EL (cell line): ENCODE results near the gene DSCAML1.

Source experiments
- DNase-seq: peaks from one replicate; pipeline ENCODE4 v3.0.0-alpha.2; 2016

DSCAML1 gene

GRCh38 chr11:117604336-117604995, 192.6 kb downstream of the DSCAML1 start:
- DNase-seq, result peak; percentile 37

DNA sequence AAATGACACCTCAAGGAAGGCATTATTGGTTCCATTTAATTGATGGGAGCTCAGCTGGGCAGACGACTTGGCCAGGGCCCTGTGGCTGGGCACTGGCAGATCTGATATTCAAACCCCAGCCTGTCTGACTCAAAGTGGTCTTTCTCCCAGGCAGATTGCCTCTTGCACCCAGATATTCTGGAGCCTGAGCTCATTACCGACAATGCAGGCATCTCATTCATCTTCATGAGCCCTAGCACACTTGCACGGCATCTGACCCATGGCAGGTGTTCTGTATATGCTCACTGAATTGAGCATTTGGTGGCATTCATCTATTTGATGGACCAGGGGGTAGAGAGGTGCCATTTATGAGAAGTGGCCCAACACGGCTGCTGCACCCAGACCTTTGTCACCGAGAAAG, 193.1 kb downstream of the DSCAML1 start:
- no peak for DNase-seq

DNA sequence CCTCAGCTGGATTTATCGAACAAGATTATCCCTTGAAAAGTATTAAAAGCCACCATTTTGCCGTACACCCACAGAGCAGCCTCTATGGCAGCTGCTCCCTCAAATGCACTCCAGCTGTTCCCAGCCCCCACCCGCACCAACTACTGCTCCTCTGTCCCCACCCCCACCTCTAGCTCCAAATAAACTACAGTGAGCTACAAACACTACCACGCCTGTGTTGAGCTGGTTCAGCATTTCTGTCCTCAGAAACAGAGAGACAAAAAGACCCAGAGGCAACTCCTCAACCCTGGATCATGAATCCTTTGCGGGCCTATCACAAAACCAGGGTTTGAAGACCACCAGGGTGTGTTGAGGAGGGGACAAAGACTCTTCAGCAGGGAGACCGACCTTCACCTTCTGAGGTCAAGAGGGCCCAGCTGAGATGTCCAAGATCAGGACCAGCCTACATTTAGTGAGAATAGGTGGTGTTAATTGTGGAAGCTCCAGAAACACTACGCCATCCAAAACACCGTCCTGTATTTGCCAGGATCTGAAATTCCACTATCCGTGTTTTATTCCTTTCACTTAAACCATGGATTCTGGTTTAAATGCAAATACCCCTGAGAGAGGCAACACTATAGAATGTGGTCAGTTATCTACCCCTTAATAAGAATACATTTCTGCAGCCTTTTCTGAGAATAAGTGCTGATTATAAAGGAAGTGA, 195.9 kb downstream of the DSCAML1 start:
- DNase-seq, result no peak

DNA sequence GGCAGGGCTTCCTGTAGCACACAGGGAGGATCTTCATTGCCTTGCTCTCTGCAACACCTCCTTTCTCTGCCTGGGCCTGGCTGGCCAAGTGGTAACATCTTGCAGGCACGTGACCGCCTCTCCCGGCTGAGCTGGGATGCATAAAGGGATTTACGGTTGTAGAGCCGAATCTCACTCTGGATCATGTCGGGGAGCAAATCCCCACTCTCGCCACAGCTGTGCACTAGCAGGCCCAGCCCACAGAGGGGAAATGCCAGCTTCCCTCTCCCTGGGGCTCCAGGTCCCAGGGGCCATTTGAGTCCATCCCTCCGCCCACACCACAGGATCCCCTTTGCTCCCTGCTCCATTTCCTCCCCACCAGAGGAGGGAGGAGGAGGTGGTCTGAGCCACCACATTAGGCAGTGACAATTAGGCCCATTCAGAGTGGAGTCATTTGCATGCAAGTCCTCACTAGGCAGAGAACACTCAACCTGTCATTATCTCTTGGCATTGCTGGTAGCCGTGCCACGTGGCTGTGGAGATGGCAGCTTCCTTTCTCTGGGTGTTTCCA, 196.7 kb downstream of the DSCAML1 start:
- DNase-seq, result no peak

- peak; percentile 21 for DNase-seq
Measured at GRCh38 chr11:117597071-117597470, 199.9 kb downstream of the DSCAML1 start.

DNA sequence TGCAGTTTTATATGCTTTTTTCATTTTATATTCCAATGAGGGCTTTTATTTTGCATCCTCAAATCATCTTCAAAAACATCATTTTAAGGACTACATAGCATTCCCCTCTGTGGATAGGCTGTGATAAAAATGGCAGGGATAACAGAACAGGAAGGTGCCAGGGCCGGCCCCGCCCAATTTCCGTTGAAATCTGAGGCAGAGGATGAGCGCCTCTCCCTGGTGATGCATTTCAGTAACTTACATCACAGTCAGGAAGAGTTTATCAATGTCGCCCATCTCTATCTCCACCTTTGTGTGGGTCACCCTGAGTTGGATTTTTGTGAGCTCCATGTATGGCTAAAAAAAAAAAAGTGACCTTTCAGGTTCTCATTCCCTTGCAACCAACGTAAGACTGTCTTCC, 201.6 kb downstream of the DSCAML1 start:
- DNase-seq, result no peak

DNA sequence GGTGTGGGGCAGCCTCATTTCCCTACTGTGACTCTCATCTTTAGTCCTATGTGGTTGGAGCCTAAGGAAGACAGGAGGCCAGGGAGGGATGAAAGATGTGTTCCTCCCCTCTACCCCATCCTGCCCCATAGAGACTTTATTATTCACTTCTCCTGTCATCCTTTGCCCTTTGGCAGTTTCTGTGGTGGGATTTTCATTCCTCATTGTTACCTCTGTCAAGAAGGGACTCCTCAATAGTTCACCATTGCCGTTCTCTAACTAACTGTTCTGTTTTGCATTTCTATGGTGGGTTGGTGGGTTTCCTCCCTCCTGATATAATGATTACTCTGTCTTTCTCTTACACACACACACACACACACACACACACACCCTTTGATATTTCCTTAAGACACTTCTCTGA, 202.3 kb downstream of the DSCAML1 start:
- no peak for DNase-seq

- no peak for DNase-seq
Measured at GRCh38 chr11:117593065-117593464, 204.0 kb downstream of the DSCAML1 start.

DNA sequence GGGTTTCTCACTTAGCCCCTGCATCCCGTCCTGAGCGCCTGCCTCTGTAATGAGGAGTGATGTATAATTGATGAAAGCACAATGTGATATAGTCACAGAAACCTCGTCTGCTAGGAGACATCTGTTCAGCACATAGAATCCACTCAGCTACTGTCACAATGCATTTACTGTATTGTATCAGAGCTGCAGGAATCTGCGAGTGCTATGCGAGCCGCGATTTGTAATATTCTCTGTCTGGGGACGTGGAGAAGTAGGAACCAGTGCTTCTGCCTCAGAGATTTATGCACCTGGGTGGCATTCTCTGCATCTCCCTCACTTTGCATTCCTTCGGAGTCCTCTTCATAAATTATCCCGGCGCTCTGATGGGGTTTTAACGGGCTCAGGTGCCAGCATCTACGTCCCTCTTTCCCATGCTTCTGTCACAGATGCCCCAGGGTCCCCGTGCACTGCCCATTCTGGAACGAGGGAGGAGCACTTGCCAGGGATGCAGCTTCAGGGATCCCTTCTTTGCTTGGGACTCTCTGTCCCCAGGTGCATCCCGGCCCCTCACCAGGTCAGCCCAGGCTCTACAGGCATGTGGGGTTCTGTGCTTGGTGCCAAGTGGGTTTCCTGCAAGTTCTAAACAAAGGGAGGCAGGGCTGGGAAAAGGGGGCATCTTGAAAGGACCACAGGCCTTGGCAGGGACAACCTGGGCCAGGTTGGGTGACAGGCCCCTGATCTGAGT, 205.5 kb downstream of the DSCAML1 start:
- DNase-seq, result no peak

GRCh38 chr11:117589063-117589462, 208.0 kb downstream of the DSCAML1 start:
- DNase-seq, result no peak

DNA sequence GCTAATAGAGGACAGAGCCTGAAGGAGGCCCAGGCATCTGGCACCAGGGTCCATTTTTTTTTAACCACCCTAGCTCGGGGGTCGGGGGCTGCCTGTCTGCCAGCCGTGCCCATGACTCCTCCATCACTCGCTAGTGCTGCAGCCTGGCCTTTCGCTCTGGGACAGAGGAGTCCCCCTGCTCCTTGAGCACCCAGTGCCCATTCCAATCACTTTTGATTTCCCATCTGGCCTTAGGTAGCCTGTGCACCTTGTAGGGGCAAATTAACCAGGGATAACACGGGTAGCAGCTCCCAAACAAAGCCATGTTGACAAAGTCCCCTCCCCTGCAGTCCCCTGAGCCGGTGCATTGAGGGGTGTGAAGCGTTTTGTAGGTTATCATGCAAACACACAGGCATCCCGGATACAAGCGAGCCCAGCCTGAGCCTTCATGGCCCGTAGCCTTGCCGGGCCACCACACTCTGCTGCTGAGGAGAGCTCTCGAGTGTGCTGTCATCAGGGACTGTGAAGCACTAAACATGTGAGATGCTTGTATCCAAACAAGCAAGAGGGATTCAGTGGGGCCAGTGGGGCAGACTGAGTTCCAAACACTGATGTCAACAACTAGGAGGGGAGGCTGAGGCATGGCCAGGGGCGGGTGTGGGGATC, 208.7 kb downstream of the DSCAML1 start:
- DNase-seq, result no peak

DNA sequence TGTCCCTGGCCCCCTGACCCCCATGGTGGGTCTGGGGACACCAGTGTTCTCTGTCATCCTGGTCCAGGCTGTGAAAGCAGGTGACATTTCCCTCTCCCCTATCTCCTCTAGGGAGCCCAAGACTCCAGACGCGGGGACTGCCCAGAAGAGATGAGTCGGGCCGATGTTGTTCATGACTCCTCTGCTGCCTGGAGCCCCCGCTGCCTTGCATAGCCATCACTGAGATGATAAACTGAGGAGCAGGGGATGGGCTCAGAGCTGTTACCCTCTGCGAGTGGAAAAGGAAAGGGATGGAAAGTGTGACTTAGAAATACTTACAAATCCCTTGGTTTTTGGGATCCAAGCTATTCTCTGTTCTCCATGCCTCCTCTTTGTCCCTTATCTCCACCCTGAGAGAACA, 209.6 kb downstream of the DSCAML1 start:
- DNase-seq, result no peak

- no peak for DNase-seq
Measured at GRCh38 chr11:117586392-117586791, 210.6 kb downstream of the DSCAML1 start.

DNA sequence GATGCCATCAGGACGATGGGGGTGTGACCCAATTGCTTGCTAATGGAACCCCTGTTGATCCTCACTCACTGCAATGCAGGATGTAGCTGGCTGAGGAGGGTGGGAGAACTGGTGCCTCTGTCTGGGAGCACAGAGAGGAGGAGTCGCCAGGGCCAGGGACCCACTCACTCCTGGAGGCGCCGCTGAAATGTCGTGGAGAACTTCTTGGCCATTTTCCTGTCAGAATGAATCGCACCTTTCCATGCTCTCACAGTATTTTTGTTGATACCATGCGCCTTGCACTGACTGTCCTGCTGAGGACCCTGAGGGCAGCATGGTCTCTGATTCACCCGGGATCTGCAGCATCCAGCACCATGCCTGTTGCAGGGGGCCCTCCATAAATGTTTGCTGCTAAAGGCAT, 211.4 kb downstream of the DSCAML1 start:
- DNase-seq, result no peak

GRCh38 chr11:117584056-117584830, 212.8 kb downstream of the DSCAML1 start:
- DNase-seq, result peak; percentile 18

DNA sequence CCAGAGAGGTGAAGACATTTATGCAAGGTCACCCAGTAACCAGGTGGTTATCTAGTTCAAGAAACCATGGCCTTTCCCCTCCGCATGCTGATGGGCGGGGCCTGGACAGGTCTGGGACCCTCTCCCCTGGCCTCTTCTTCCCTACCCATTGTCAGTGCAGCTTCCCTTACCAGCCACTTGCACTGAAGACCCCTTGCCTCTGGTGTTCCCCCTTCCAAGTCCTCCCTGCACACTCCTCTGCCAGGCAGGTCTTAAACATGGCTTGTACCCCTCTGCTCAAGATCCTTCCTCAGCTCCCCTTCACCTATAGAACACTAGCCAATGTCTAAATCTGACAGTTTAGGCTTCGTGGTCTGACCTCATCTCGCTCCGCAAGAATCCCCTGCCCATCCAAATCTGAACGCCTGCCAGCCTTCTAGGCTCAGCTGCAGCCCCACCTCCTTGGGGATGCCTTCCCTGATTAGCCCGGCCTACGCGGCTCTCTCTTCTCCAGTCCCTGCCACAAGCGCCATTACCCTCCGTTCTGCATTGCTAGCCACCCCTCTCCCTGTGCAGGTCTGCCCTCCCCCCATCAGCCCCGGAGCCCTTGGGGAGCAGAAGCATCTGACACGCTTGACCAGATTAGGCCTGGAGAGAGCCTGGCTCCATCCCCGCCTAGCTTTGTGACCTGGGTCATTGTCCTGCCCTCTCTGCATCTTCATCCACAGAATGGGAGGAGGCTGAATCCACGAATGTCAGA, 213.8 kb downstream of the DSCAML1 start:
- no peak for DNase-seq

DNA sequence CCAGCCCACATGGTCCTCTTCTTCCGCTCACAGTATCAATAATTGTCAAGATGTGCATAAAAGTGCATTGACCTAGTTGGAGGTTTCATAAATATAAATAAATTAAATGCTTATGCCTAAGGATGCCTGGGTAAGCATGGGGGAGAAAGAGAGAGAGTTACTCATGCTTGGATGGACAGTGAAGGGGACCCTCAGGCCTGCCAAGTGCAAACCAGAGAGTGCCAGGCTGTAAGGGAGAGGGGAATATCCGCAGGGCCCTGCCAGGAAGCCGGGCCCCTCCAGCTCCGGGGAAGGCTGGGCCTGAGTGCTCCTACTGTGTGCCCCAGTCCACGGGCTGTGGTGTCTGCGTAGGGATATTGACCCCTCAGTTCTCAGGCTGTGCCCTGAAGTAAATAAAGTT, 214.6 kb downstream of the DSCAML1 start:
- no peak for DNase-seq

GRCh38 chr11:117580866-117581265, 216.2 kb downstream of the DSCAML1 start:
- no peak for DNase-seq

- DNase-seq, result no peak
Measured at GRCh38 chr11:117579161-117579560, 217.9 kb downstream of the DSCAML1 start.

- DNase-seq, result no peak
Measured at GRCh38 chr11:117575856-117576255, 221.2 kb downstream of the DSCAML1 start.

DNA sequence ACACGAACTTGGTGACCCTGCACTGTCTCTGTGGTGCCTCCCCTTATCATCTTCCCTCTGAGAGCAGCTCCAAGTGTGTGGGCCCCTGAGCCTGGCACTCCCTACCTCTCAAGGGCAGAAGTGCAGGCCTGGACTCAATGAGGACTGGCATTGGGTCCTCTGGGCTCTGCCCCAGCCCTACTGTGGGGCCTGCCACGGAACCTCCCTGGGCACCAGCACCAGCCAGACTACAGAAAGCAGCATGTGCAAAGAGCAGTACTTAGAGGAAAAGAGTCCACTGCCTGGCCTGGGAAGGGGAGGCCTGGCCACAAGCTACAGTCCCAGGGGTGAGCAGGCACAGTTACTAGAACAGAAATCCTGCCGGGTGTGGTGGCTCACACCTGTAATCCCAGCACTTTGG, 222.5 kb downstream of the DSCAML1 start:
- no peak for DNase-seq

DNA sequence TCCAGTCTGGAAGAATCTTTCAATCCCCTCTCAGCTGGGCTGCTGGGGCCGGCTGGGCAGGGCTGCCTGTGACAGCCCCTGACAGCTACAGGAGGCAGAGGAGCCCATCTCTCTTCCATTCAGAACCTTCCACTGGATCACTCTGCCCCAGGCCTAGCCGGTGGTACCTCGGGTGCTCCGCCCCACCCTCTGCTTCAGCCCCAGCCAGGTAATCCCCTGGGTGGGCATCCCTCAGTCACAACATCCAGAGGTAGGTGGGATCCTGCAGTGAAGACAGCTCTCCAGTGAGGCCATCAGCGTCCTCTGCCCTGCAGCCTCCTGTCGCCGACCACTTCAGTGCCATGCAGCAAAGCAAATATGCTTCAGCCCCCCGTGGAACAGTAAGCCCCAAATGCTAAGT, 223.7 kb downstream of the DSCAML1 start:
- DNase-seq, result no peak
